ENCODE results near the gene PSAPL1.

Gene PSAPL1

GRCh38 chr4:7451800-7452199 lies 17.1 kb upstream of the PSAPL1 start:
- no peak for TF ChIP-seq CTCF (IDR thresholded peaks at IDR 0.05; ENCODE audit: control insufficient read depth, extremely low read depth, insufficient read depth)
- DNase-seq (ENCODE audit: low read depth) = no peak
- no peak overlapping the region for H3K4me3 ChIP-seq (ENCODE audit: low read depth, low read length)

- no peak for TF ChIP-seq CTCF (IDR thresholded peaks at IDR 0.05; ENCODE audit: control insufficient read depth, extremely low read depth, insufficient read depth)
- DNase-seq (ENCODE audit: low read depth) = no peak
- no peak overlapping the region for H3K4me3 ChIP-seq (ENCODE audit: low read depth, low read length)
Measured at GRCh38 chr4:7451434-7451789, 16.7 kb upstream of the PSAPL1 start.

- H3K4me3 ChIP-seq (ENCODE audit: low read depth, low read length) = no peak overlapping the region
- TF ChIP-seq CTCF (IDR thresholded peaks at IDR 0.05; ENCODE audit: control insufficient read depth, extremely low read depth, insufficient read depth) = no peak
- DNase-seq (ENCODE audit: low read depth) = no peak
Measured at GRCh38 chr4:7450775-7451433, 16.2 kb upstream of the PSAPL1 start.

DNA sequence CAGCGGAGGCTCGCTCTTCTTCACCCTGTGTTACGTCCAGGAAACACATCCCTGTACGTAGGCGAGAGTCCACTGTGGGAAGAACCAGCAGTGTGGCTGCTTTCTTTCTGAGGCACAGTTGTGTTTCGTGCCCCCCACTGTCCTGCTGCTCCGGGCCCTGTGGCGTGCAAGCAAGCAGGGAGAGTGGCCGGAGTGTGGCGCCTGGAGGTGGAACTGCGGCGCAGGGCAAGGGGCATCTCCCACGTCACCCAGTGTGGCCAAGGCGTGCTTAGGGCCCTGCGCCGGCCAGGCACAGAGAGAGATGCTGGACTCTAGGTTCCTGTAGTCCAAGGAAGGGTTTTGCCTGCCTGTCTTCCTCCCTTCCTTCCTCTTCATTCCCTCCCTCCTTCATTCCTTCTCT lies 13.3 kb upstream of the PSAPL1 start:
- no peak for DNase-seq (ENCODE audit: low read depth)
- TF ChIP-seq CTCF (IDR thresholded peaks at IDR 0.05; ENCODE audit: control insufficient read depth, extremely low read depth, insufficient read depth) = no peak
- no peak overlapping the region for H3K4me3 ChIP-seq (ENCODE audit: low read depth, low read length)

- H3K4me3 ChIP-seq (ENCODE audit: low read depth, low read length) = no peak overlapping the region
- TF ChIP-seq CTCF (IDR thresholded peaks at IDR 0.05; ENCODE audit: control insufficient read depth, extremely low read depth, insufficient read depth) = no peak
- no peak for DNase-seq (ENCODE audit: low read depth)
Measured at GRCh38 chr4:7447236-7447635, 12.5 kb upstream of the PSAPL1 start.

- no peak for DNase-seq (ENCODE audit: low read depth)
Measured at GRCh38 chr4:7444731-7445130, 10.0 kb upstream of the PSAPL1 start.

More at GRCh38 chr4:7444731-7445130, 10.0 kb upstream of the PSAPL1 start:
- no peak for TF ChIP-seq CTCF (IDR thresholded peaks at IDR 0.05; ENCODE audit: control insufficient read depth, extremely low read depth, insufficient read depth)
- no peak overlapping the region for H3K4me3 ChIP-seq (ENCODE audit: low read depth, low read length)

All from LNCaP clone FGC (cell line).